Activated CD8-positive, alpha-beta memory T cell treated with anti-CD3 and anti-CD28 coated beads for 1 hour (primary cell): ENCODE measurements around the gene POGLUT3.

Source experiments
- DNase-seq, 2 donors: peaks; one replicate each; pipeline ENCODE4 v3.0.0-alpha.2; 2020; ENCODE audit warnings: low read depth in 1 of 2; ENCODE audit errors: extremely low read depth in 1 of 2

Gene POGLUT3

GRCh38 chr11:108498046-108498815 is at the start of gene POGLUT3:
POGLUT3 (minus strand) TSS chr11:108498384; CDS start chr11:108498366, 18 bp downstream.
- DNase-seq = peak in 1 of 2 donors; percentile 10

GRCh38 chr11:108545909-108546501 is 47.8 kb upstream of the POGLUT3 start:
- no peak for DNase-seq

GRCh38 chr11:108543316-108543964 is 45.3 kb upstream of the POGLUT3 start:
- DNase-seq = no peak

GRCh38 chr11:108541531-108541930 is 43.3 kb upstream of the POGLUT3 start:
- DNase-seq = no peak

- no peak for DNase-seq
Observed at GRCh38 chr11:108538502-108538901, 40.3 kb upstream of the POGLUT3 start.

- DNase-seq = no peak
Observed at GRCh38 chr11:108538022-108538424, 39.8 kb upstream of the POGLUT3 start.

GRCh38 chr11:108536783-108537182 is 38.6 kb upstream of the POGLUT3 start:
- no peak for DNase-seq

- no peak for DNase-seq
Observed at GRCh38 chr11:108535384-108535955, 37.3 kb upstream of the POGLUT3 start.

GRCh38 chr11:108534274-108534882 is 36.2 kb upstream of the POGLUT3 start:
- no peak for DNase-seq

GRCh38 chr11:108530426-108530825 is 32.2 kb upstream of the POGLUT3 start:
- DNase-seq = no peak

GRCh38 chr11:108527382-108527781 is 29.2 kb upstream of the POGLUT3 start:
- DNase-seq = no peak

GRCh38 chr11:108525161-108525560 is 27.0 kb upstream of the POGLUT3 start:
- DNase-seq = no peak

- DNase-seq = no peak
Observed at GRCh38 chr11:108524422-108524821, 26.2 kb upstream of the POGLUT3 start.

- DNase-seq = no peak
Observed at GRCh38 chr11:108522318-108522717, 24.1 kb upstream of the POGLUT3 start.

GRCh38 chr11:108518581-108518980 is 20.4 kb upstream of the POGLUT3 start:
- DNase-seq = no peak

- no peak for DNase-seq
Observed at GRCh38 chr11:108516125-108516524, 17.9 kb upstream of the POGLUT3 start.

- DNase-seq = no peak
Observed at GRCh38 chr11:108512708-108513107, 14.5 kb upstream of the POGLUT3 start.

- no peak for DNase-seq
Observed at GRCh38 chr11:108511851-108512474, 13.8 kb upstream of the POGLUT3 start.

- no peak for DNase-seq
Observed at GRCh38 chr11:108508653-108509593, 10.7 kb upstream of the POGLUT3 start.

GRCh38 chr11:108501396-108501795 is 3.2 kb upstream of the POGLUT3 start:
- no peak for DNase-seq
